IPS DF 4.7 (cell line): ENCODE data around the gene BAG5.
"Not testable (repeated sequence)": the region's sequence is repeated elsewhere in the genome, so short reads cannot be mapped to it uniquely, and the experiment has no call there.

Experiments used
- DNase-seq: peaks from one replicate; pipeline ENCODE4 v3.0.0-alpha.2; 2013; ENCODE audit warnings: low spot score; ENCODE audit errors: extremely low read depth

The BAG5 gene

DNA sequence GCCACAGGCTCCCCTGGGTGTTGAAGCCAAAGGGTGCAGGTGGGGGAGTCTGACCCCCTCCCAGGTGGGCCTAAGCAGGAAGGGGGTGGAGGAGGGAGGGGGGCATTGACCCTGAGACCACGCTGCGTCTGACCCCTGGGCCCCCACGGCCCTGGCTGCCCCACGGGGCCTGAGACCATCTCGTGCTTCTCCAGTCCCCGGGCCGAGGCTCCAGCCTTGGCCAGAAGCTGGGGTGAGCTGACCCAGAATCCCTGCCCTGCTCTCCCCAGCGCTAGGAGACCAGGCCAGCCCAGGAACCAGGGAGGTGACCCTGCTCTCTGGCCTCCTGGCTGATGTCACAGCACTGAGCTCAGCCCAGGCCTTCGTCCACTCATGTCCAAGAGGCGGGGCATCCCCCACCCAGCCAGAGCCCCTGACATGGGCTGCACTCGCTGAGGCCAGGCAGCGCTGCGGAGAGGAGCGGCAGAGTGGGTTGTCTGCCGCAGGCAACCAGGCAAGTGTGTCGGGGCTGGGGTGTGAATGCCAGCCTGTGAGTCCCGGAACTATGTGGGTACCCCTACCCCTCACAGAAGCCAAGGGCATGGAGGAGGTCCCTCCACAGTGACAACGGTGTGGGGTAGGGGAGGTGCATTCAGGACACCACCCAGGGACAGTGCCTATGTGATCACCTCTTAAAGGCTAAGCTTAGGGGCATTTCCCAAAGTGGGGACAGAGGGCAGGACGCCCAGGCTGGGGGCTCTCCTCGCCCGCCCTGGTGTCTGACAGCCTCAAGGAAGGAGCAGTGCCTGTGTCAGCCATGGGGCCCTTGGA, 27.2 kb downstream of the BAG5 start:
- no peak for DNase-seq

DNA sequence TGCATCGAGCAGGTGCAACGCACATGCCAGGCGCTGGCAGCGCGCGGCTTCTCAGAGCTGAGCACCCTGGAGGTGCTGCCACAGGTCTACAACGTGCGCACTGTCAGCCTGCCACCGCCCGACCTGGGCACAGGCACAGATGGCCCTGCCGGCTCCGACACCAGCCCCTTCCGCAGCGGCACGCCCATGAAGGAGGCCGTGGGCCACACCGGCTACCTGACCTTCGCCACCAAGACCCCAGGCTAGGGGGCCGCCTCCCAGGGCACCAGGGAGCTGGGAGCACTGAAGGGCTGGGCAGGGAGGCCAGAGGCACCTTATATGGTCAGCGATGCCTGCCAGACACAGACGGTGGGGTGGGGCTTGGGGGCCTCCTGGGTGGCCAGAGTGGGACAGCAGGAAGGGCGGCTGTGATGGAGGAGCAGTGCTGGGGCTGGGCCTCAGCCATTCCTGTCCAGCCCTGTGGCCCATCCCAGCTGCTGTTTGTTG, 27.8 kb downstream of the BAG5 start:
- DNase-seq = no peak

DNA sequence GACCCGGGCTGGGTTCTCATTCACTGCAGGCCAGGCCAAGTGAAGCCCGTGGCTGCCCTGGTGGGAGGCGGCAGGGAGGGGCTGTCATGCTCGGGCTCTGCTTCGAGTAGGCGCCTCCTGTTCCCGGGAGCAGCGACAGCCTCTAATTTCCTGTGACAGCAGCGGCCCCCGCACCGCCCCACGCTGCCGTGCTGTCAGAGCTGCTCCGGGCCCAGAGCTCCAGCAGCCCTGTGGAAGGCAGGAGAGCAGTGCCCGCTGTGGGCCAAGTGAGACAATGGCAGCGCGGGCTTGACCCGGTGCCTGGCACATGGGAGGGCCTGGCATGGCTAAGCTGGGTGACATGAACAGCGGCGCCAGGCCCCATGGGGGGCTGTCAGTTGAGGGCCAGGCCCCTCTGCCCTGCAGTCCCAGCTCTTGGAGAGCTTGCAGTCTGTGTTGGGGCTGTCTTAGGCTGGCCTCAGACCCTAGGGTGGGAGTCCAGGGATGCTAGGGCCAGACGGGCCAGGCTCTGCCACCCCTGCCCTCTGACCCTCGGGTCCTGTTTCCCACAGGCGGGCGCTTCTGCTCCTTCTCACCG, 28.4 kb downstream of the BAG5 start:
- DNase-seq = no peak

DNA sequence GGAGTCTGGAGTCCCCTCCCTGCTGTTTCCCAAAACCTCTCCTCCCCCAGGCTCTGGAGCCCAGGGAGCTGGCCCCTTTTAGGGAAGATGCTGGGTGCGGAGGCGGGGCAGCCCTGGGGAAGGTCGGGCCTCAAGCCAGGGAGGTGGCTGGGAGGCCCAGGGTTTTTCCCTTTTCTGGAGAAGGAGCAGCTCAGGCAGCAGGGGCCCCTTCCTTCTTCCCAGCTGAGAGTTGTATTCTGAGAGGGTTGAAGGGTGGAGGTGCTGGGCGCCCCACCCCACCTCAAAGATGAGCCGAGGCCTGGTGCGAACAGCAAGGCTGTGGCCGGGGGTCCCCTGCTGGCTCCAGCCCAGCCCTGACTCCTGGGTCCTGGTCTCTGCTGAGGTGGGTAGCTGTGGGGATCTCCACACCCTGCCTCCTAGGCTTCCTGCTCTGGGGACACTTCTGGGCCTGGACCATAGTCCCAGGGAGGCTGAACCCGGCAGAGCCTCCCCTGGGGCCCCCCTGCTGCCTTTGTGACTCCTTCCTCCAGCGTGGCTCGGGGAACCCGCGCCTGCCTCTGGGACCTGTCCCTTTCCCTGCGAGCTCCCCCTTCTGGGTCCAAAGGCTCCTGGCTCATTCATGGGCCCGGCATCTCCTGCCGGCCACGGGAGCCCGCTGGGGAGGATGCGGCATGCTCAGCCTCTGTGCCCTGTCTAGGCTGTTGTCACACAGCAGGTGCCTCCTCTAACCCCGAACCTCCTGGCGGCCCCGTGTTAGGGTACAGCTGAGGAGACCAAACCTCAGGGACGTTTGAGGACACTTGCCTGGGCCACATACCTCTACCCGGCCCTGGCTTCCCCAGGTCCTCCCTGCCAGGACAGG, 29.1 kb downstream of the BAG5 start:
- DNase-seq = no peak

DNA sequence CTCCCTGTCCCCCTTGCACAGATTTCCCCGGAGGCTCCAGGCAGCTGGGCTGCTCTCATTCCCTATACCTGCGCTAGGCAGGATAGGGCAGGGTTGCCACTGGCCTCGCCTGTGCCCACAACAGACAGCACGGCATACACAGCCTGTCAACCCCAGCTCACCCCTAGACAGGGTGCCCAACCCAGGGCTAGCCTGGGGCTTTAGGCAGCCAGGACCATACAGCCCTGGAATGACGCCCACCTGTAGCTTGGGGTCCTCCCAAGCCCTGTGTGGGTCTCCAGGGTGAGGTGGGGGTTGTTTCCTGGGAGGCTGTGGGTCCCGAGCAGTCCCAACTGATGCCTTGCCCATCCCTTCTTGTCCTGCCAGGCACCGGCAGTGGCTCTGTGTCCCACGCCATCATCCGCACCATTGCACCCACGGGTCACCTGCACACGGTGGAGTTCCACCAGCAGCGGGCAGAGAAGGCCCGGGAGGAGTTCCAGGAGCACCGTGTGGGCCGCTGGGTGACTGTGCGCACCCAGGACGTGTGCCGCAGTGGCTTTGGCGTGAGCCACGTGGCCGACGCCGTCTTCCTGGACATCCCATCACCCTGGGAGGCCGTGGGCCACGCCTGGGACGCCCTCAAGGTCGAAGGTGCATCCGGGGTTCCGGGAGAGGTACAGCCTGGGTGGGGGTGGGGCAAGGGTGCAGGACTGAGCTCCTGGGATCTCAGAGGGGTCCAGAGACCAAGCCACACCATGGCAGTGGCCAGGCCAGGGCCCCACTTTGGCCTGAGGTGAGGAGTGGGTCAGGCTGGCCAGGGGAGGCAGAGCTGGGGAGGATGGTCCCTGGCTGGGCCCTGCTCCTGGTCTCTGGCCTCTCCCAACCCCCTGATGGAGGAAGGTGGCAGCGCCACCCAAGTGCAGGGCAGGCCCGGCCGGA, 30.0 kb downstream of the BAG5 start:
- no peak for DNase-seq

DNA sequence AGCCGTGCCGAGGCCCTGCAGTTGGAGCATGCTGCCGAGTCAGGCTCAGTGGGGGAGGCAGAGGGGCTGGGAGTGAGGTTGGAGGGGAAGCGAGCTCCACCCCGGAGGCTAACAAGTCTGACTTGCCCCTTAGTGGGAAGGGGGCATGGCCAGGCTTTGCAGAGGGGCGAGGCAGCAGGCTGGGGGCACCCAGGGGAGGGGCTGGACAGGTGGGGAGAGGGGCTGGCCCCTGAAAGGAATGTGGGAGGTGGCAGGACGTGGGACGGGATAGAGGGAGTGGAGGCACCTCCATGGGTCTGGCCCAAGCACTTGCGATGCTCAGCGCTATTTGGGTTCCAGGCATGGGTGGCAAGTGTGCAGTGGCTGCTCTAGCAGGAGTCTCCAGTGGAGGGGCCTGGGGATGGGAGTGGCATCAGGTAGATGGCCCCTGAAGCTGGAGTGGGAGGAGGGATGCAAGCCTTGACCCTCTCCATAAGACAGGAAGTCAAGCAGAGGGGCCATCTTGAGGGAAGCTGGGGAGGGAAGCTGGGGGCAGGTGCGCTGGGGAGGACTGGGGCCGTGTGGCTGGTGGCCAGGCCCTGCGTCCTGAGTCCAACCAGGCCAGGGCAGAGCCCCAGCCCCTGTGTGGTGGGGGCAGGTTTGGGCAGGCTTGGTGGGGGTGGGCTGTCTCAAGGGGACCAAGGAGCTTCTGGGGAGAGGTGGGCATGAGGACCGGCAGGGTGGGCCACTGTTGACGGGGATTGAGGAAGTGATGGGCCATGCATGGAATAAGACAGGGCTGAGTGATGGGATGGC, 30.8 kb downstream of the BAG5 start:
- DNase-seq = no peak

DNA sequence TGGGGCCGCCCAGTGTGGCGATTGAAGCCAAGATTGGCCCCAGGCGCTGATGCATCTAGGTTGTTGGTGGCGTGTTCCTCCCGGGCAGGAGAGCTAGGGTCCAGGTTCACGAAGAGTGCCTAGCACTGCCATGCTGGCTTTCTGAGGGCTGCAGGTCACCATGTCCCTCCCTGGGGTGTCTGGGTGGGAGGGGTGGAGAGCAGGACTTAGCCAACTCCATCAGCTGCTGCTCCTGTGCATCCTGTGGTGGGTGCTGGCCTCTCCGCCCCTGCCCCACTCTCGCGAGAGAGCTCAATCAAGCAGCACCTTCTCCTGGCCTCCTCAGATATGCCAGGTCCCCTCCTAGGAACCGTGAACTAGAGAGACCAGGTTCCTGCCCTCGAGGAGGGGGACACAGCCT, 31.6 kb downstream of the BAG5 start:
- DNase-seq = no peak

DNA sequence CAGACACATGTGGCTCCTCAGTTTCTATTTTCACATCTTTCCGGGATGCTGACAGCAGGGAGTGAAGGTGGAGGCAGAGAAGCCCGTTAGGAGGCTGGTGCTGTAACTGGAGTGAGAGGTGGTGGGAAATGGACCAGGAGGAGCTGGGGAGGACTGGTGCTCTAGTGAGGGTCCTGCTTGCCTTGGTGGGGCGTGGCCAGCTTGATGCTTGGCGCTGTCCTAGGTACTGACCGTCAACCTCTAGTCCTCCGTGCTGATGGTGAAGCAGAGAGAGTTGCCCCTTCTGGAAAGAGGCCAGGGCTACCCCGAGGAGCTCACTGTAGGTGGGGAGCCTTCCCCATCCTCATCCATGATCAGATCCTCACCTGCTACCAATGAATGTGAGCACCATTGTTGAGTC, 32.1 kb downstream of the BAG5 start:
- no peak for DNase-seq

DNA sequence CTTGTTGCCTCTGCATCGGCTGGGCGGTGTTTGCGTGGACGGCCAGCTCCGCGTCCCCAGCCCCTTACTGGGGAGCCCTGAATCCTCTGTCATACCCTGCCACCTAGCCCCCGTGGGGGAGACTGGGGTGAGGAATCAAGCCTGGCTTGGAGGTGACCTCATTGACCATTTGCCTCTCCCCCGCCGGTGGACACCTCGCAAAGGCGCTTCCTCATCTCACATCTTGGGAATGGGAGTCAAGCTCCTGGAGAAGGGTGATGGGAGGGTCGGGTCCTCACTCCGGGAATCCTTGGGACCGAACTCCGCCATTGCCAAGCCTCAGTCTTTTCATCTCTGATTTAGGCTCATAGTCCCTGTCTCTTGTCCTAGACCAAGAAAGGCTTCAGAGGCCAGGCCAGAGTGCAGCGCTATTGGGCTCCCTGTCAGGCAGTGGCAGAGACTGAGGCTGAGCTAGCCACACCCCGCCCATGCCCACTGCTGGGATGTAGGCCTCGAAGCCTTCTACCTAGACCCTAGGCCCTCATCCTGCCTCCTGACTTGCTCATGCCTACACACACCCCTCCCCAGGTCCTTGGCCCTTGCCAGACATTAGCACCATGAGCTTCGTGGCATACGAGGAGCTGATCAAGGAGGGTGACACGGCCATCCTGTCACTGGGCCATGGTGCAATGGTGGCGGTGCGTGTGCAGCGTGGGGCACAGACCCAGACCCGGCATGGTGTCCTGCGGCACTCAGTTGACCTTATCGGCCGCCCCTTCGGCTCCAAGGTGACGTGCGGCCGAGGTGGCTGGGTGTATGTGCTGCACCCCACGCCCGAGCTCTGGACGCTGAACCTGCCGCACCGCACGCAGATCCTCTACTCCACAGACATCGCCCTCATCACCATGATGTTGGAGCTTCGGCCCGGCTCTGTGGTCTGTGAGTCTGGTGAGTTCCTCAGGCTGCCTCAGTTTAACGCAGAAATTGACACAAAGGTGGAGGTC, 32.8 kb downstream of the BAG5 start:
- DNase-seq = no peak

DNA sequence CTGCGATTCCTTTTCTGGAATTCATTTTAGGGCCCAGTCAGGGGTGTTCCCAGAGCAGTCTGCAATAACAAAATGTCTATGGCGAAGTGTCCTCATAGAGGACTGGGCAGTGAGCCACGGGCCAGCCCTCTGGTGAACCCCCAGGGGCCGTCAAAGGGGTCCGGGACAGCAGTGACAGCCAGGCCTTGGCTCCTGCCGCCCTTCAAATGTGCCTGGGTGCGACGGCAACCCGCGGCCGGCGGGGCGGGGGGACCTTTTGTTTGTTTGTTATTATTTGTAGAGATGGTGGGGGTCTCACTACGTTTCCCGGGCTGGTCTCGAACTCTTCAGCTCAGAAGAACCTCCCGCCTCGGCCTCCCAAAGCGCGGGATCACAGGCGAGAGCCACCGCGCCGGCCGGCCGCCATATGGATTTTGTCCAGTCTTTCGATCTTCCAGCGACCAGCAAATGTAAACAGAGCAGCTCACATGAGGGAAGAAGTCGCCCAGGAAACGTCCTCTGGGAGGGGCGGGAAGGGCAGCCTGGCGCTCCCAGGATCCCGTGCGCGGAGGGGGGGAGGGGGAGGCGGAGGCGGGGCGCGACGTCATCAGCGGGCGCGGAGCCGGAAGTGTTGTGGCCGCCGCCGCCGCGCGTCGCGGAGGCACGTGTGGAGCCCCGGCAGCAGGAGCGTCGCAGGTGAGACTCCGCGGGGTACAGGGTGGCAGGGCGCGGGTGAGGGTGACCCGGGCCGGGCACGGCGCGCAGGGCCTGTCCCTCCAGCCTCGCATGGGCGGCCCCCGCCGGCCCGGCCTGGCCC, 33.7 kb downstream of the BAG5 start, which contains the start of gene TRMT61A:
TRMT61A (plus strand) TSS at position 610 of the 796 bp plus-strand sequence. CDS start 783 bp downstream, outside the sequence.
- no peak for DNase-seq

DNA sequence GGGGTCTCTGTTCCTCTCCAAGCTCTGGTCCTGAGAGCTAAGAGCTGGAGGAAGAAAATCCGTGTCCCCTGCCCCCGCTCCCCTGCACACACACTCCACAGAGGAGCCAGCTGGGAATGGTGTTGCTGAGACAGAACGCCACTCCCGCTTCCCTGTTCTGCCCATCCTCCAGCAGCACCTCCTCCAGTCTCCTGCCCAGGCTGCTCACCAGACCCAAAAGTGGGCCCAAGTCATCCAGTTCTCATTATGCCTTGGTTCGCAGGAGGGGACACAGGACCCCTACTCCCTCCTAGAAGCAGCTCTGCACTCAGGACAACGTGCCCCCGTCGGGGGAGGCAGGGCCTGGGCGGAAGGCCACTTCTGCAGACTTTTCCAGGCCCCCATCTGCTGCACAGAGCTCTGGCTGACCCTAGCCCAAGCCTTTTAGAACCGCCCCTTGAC, 34.3 kb downstream of the BAG5 start:
- DNase-seq = no peak

DNA sequence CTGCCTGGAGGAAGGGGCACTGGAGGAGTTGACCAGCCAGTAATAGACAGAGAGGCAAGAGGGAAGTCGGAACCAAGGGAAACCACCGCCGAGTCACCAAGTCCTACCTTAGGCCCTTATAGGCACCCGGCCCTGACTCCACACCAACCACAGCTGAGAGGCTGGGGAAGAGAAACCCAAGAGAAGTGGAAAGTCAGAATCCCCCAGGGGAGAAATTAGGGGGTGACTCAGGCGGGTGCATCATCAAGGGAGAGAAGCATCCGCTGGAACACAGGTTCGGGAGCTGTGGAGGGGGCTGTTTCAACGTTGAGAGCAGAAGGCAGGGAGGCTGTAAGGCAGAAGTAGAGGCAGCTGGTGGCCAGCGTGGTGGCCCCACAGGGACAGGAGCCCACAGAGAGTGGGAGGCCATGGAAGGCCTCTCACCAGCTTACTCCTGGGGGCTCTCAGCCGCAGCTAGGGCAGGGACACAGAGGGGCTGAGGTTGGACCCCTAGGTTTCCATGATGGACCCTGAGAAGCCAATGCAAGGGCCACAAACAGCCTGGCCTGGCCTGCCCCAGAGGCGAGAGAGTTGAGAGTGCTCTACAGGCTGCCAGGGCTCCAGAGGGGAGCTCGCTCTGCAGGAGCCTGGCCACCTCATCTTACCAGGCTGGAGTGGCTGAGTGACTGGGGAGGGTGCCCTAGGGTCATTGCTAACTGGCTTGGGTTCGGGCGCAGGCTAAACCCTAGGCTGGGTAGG, 34.9 kb downstream of the BAG5 start:
- no peak for DNase-seq

DNA sequence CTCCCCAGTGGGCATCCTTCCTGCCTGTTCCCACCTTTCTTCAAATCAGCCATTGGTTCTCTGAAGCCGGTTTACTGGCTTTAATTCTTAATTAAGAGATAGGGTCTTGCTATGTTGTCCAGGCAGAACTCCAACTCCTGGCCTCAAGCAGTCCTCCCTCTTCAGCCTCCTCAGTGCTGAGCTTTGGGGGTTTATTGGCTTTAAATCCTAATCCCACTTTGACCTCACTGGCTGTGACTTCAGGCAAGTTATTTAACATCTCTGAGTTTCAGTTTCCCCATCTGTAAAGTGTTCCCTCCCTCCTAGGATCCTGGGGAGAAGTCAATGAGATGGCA, 35.6 kb downstream of the BAG5 start:
- DNase-seq = no peak

DNA sequence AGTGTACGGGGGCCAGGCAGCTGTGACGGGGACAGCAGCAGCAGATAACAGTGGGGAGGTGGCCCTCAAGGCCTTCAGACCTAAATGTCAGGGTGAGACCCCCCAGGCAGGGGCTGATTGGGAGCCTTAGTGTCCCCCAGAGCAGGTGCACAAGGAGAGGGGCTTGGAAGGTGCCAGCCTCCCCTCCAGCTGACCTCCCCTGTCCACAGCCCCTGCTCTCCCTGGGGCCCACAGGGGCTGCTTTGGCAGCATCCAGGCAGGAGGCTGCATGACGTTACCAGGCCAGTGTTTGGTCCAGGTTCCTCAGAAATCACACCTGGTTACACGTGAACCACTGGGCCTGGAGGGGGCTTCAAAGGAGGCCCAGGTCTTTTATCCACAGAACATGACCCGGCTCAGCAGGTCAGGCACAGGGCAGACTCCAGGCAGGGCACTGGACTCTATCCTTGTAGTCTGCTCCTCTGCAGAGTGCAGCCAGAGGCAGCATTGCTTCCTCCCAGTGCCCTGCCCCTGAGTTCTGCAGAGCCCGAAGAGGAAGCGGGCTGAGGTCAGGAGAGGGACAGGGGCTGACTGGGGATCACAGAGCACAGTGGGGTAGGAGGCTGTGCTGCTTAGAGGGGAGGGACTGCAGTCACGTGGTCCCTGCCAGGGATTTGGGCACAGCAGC, 36.1 kb downstream of the BAG5 start:
- no peak for DNase-seq

DNA sequence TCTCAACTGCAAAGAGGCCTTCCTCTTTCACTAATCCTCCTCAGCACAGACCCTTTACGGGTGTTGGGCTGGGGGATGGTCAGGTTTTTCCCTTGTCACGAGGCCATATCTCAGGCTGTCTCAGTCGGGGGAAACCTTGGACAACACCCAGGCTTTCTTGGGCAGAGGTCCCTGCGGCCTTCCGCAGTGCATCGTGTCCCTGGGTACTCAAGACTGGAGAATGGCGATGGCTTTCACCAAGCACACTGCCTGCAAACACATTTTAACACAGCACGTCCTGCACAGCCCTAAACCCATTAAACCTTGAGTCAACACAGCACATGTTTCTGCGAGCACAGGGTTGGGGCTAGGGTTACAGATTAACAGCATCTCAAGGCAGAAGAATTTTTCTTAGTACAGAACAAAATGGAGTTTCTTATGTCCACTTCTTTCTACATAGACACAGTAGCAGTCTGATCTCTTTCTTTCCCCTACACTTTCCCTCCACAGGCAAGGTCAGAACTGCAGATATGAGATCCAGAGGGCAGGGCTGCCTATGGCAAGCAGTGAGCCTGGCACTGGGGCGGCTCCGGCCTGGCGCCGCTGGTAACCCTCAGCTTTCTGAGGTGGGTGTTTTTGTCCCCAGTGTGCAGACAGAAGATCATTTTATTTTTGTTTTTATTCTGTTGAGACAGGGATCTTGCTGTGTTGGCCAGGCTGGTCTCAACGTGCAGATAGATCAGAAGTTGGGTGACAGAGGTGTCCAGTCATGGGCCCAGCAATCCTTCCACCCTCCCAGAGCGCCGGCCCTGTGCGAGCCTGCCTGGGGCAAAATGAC, 36.8 kb downstream of the BAG5 start:
- not testable (repeated sequence) for DNase-seq
